Endothelial cell of umbilical vein (primary cell): ENCODE data around the gene SPNS1. TPM values are rescaled to one million over a fixed set of nuclear protein-coding genes. Genes with fewer than 3 reads are reported as not detected.

ENCODE experiments used
- BruUV-seq: library from RNA; stranded (reverse); fragments of 400-500 nt; replicated peaks from 2 replicates; lab custom pipeline; 2021; lab: Mats Ljungman, UMichigan
- CTCF ChIA-PET: fragments of 300-600, 350-600 bp; sonication (Branson Sonifier 250); formaldehyde crosslinking; loops from one replicate; lab custom pipeline; 2021; ENCODE audit warnings: antibody characterized with exemption, inconsistent platforms; lab: Charles Lee
- POLR2A ChIA-PET: fragments of 300-600, 350-600 bp; sonication (Branson Sonifier 250); formaldehyde crosslinking; loops from one replicate; lab custom pipeline; 2021; ENCODE audit warnings: antibody characterized with exemption, inconsistent platforms; lab: Charles Lee
- DNase-seq: peaks from one replicate; pipeline ENCODE4 v3.0.0-alpha.2; 2011; ENCODE audit warnings: low read depth, low spot score
- FAIRE-seq: peaks from 2 replicates; lab custom pipeline; 2011; peaks lifted over from hg19 to GRCh38; lab: Jason Lieb, UNC
- H2AFZ ChIP-seq: 2 replicates; pipeline ENCODE4 v1.6.0; 2012; ENCODE audit warnings: low read depth, low read length, control low read depth, inconsistent platforms
- H3K27ac ChIP-seq: 2 replicates; pipeline ENCODE4 v1.5.1; 2011; ENCODE audit warnings: low read depth, mild to moderate bottlenecking, control low read depth, low read length, moderate library complexity; ENCODE audit not compliant: insufficient read depth
- H3K27me3 ChIP-seq, 2 experiments: 2 replicates each; pipeline versions ENCODE4 v1.6.0 to v1.6.1; 2011; ENCODE audit warnings: low read length in 2 of 2, mixed read lengths in 1 of 2; ENCODE audit not compliant: control insufficient read depth in 2 of 2, insufficient read depth in 2 of 2
- H3K36me3 ChIP-seq, 2 experiments: 2 replicates in 1 of 2; 3 replicates in 1 of 2; pipeline ENCODE4 v1.5.1; 2011; ENCODE audit warnings: low read length in 2 of 2, mild to moderate bottlenecking in 1 of 2, moderate library complexity in 1 of 2; ENCODE audit not compliant: control insufficient read depth in 2 of 2, insufficient read depth in 2 of 2; ENCODE audit errors: extremely low read depth in 1 of 2
- H3K4me1 ChIP-seq: 3 replicates; pipeline ENCODE4 v1.5.1; 2011; ENCODE audit warnings: mild to moderate bottlenecking, low read length; ENCODE audit not compliant: control insufficient read depth, insufficient read depth; ENCODE audit errors: extremely low read depth
- H3K4me2 ChIP-seq: 2 replicates; pipeline ENCODE4 v1.6.1; 2011; ENCODE audit warnings: low read length, control low read depth, mixed read lengths; ENCODE audit not compliant: insufficient read depth
- H3K4me3 ChIP-seq, 3 experiments: fragments of 200-600 bp in 1 of 3; sonication (generic), shearing (Covaris generic) in 1 of 3; replicated peaks in 1 of 3; 2 replicates each; pipeline ENCODE4 v1.5.1; 2011 to 2016; ENCODE audit warnings: control low read depth in 3 of 3, low read length in 3 of 3, mild to moderate bottlenecking in 2 of 3, inconsistent platforms in 1 of 3, low read depth in 1 of 3, moderate library complexity in 1 of 3; ENCODE audit not compliant: insufficient read depth in 1 of 3
- H3K79me2 ChIP-seq: 2 replicates; pipeline ENCODE4 v1.6.0; 2012; ENCODE audit warnings: low read length, inconsistent platforms; ENCODE audit not compliant: control insufficient read depth, insufficient read depth
- H3K9ac ChIP-seq: replicated peaks from 2 replicates; pipeline ENCODE3; 2011; ENCODE audit warnings: low read length, control low read depth; ENCODE audit not compliant: insufficient read depth; ENCODE audit errors: extremely low read depth
- H3K9me1 ChIP-seq: replicated peaks from 3 replicates; pipeline ENCODE4 v1.6.0; 2011; ENCODE audit warnings: mild to moderate bottlenecking, low read length; ENCODE audit not compliant: control insufficient read depth, insufficient read depth; ENCODE audit errors: extremely low read depth
- H3K9me3 ChIP-seq: replicated peaks from 2 replicates; pipeline ENCODE4 v1.5.1; 2012; ENCODE audit warnings: low read length, inconsistent platforms; ENCODE audit not compliant: control insufficient read depth, insufficient read depth
- H4K20me1 ChIP-seq: replicated peaks from 2 replicates; pipeline ENCODE3; 2011; ENCODE audit warnings: mild to moderate bottlenecking, low read length; ENCODE audit not compliant: control insufficient read depth, insufficient read depth; ENCODE audit errors: extremely low read depth
- CTCF ChIP-seq, 2 donors: IDR thresholded peaks; 1 replicate in 1 of 2; 2 replicates in 1 of 2; pipeline ENCODE4 v1.5.1; 2011; ENCODE audit warnings: low read length in 2 of 2, mild to moderate bottlenecking in 2 of 2, moderate library complexity in 2 of 2, control low read depth in 1 of 2, inconsistent platforms in 1 of 2, low read depth in 1 of 2; ENCODE audit not compliant: insufficient read depth in 1 of 2; ENCODE audit errors: extremely low read depth in 1 of 2
- FOS ChIP-seq: IDR thresholded peaks from 2 replicates; pipeline ENCODE4 v1.6.1; 2011; ENCODE audit warnings: mild to moderate bottlenecking, low read length, moderate library complexity, borderline replicate concordance; ENCODE audit not compliant: insufficient read depth
- GATA2 ChIP-seq: IDR thresholded peaks from 2 replicates; pipeline ENCODE4 v1.7.0; 2011; ENCODE audit warnings: low read depth, mild to moderate bottlenecking, moderate library complexity, mixed read lengths, low read length; ENCODE audit not compliant: insufficient read length, insufficient read depth
- JUN ChIP-seq: IDR thresholded peaks from 2 replicates; pipeline ENCODE4 v1.6.1; 2011; ENCODE audit warnings: borderline replicate concordance, low read depth; ENCODE audit not compliant: insufficient read length, insufficient read depth
- MAX ChIP-seq: IDR thresholded peaks from 2 replicates; pipeline ENCODE4 v1.6.1; 2011; ENCODE audit not compliant: insufficient read depth, insufficient read length
- POLR2A ChIP-seq: IDR thresholded peaks from 2 replicates; pipeline ENCODE4 v1.6.1; 2012; ENCODE audit warnings: low read depth, mild to moderate bottlenecking, control low read depth, low read length
- POLR2AphosphoS5 ChIP-seq: IDR thresholded peaks from 2 replicates; pipeline ENCODE4 v1.6.1; 2012; ENCODE audit warnings: low read depth, mild to moderate bottlenecking, control low read depth, low read length, moderate library complexity; ENCODE audit not compliant: insufficient read depth
- dilution Hi-C: fragments of 300-500 bp; cut with MboI; formaldehyde crosslinking; loops from one replicate; pipeline ENCODE4 v1.15.0; 2019; ENCODE audit warnings: low sequenced_read_pairs; ENCODE audit not compliant: extremely low pct_ligation_motif_present
- intact Hi-C: fragments of 100-400 bp; cut with micrococcal nuclease; formaldehyde crosslinking; loops from one replicate; pipeline ENCODE4 v1.10.0; 2022
- polyA plus RNA-seq, 4 experiments: library from polyadenylated mRNA; depleted of rRNA in 3 of 4; stranded (reverse) in 3 of 4; unstranded in 1 of 4; fragments of >200 nt; gene quantifications; 2 replicates each; pipeline versions ENCODE4 v1.2.1 to v1.2.3, GENCODE V29; 2011 to 2012; ENCODE audit warnings: missing spikeins in 1 of 4
- total RNA-seq: library from RNA; stranded (reverse); gene quantifications from 2 replicates; pipeline ENCODE4 v1.2.3, GENCODE V29; 2021

The SPNS1 gene
- total and polyA plus RNA-seq, 2 donors (not counting 3 experiments of a cell fraction or from before 2014, with no cell fraction given) = 65.2 to 133 TPM

DNA sequence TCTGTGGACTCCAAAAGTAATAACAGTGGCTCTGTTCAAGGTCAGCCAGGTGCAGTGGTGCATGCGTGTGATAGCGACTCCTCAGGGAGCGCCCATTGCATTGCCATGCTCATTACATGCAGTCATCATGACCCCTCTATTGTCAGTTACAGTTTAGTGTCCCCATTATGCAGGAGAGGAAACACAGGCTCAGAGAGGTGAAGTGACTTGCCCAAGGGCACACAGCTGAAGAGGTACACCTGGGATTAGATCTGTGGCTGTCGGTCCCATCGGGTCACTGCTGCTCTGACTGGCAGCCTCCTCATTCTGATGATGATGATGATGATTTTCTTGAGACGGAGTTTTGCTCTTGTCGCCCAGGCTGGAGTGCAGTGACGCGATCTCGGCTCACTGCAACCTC is 17.9 kb downstream of the SPNS1 start:
- no peaks in the 10 kb centered on the region for H3K27me3 ChIP-seq
- intact Hi-C loops = no loop called here
- no peak overlapping the region for H2AFZ ChIP-seq
- H3K27ac ChIP-seq = no peak overlapping the region
- no peak overlapping the region for H3K9ac ChIP-seq
- H3K79me2 ChIP-seq = no peaks in the 10 kb centered on the region
- no peaks in the 10 kb centered on the region for H4K20me1 ChIP-seq
- CTCF ChIA-PET = no interaction called here
- H3K36me3 ChIP-seq = no peaks in the 10 kb centered on the region
- TF ChIP-seq FOS (no peak), MAX (no peak), JUN (no peak), CTCF (IDR thresholded peaks at IDR 0.05; ENCODE audit: extremely low read depth in 1 of 2, insufficient read depth in 1 of 2, low read depth in 1 of 2, low read length in 2 of 2) (no peak), POLR2A (no peak), POLR2AphosphoS5 (no peak), GATA2 (no peak)
- dilution Hi-C loops = no loop called here
- no peaks in the 10 kb centered on the region for H3K9me3 ChIP-seq
- no peaks in the 10 kb centered on the region for H3K9me1 ChIP-seq
- no peak for DNase-seq
- no peak overlapping the region for H3K4me3 ChIP-seq
- no peak for FAIRE-seq
- H3K4me1 ChIP-seq = no peaks in the 10 kb centered on the region
- POLR2A ChIA-PET = no interaction called here
- no peak overlapping the region for H3K4me2 ChIP-seq
- no TSS peak for BruUV-seq
